ENCODE results near the gene PIN4.

The PIN4 gene

DNA sequence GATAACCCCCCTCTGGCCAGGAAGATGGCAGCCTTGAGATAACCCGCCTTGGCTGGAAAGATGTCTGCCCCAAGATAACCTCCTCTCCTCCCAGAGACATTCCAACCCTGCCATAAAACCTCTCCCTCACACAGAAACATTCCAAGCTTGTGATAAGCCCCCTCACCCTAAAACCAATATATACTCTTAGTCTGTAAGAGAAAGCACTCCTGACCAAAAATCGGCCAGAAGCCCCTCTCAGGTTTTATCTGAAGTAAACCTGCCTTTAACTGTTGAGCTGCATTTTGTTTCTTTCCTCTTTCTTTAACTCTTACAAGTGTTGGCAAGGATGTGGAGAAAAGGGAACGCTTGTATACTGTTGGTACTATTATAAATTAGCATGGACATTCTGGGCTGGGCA lies 48.7 kb downstream of the PIN4 start:
- H3K27ac Mint-ChIP-seq = no peak overlapping the region
- H3K4me1 Mint-ChIP-seq = no peaks in the 10 kb centered on the region
- H3K9me3 Mint-ChIP-seq = peaks cover 0 to 4% of the 10 kb centered on the region in 2 donors
- ATAC-seq (replicated peaks) (no peak), DNase-seq (no peak)
- H3K36me3 Mint-ChIP-seq = peaks cover 8 to 21% of the 10 kb centered on the region in 2 donors
- no peaks in the 10 kb centered on the region for H3K27me3 Mint-ChIP-seq
- H3K4me3 Mint-ChIP-seq = no peak overlapping the region

DNA sequence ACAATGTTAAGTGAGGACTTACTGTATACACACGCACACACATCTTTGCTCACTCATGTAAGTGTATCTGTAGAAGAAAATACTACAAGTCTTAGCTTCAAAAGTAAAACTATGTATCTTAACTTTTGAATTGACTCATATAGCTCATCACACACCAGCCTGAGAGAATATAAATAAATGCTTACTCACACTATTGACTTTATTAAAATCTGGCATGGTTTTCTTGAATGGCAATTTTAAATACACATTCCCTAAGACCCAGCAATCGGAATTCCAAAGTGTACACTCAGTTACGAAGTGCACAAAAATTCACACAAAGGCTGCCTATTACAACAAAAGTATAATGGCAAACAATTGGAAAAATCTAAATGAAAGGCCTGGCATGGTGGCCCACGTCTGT lies 55.3 kb downstream of the PIN4 start:
- H3K4me1 Mint-ChIP-seq = peaks cover 2 to 5% of the 10 kb centered on the region in 2 donors
- no peaks in the 10 kb centered on the region for H3K9me3 Mint-ChIP-seq
- ATAC-seq (replicated peaks) = no peak
- no peak overlapping the region for H3K4me3 Mint-ChIP-seq
- H3K27me3 Mint-ChIP-seq = no peaks in the 10 kb centered on the region
- peaks cover 3 to 4% of the 10 kb centered on the region in 2 donors for H3K36me3 Mint-ChIP-seq
- DNase-seq = no peak
- H3K27ac Mint-ChIP-seq = no peak overlapping the region

DNA sequence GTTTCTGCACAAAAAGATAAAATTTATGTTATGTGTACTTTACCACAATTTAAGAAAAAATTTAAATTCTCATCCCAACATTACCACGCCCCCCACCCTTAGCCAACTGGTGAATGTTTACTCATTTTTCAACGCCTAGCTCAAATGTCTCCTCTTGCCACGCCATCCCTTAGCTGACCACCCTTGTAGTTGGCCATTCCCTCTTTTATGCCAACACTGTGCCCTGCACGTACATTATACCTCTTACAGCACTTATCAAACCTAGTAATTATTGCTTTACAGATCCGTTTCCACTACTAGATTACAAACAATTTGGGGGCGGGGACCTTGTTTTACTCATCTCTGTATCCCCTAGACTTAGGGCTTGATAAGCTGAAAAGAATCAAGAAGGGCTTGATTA lies 56.6 kb downstream of the PIN4 start:
- Mint-ChIP-seq H3K9me3 (no peaks in the 10 kb centered on the region), H3K27ac (no peak overlapping the region), H3K36me3 (peaks cover 3 to 4% of the 10 kb centered on the region in 2 donors), H3K27me3 (no peaks in the 10 kb centered on the region), H3K4me1 (peaks cover 2 to 5% of the 10 kb centered on the region in 2 donors), H3K4me3 (peak overlapping the region; percentile 79 to 83)
- DNase-seq (no peak), ATAC-seq (replicated peaks) (no peak)

DNA sequence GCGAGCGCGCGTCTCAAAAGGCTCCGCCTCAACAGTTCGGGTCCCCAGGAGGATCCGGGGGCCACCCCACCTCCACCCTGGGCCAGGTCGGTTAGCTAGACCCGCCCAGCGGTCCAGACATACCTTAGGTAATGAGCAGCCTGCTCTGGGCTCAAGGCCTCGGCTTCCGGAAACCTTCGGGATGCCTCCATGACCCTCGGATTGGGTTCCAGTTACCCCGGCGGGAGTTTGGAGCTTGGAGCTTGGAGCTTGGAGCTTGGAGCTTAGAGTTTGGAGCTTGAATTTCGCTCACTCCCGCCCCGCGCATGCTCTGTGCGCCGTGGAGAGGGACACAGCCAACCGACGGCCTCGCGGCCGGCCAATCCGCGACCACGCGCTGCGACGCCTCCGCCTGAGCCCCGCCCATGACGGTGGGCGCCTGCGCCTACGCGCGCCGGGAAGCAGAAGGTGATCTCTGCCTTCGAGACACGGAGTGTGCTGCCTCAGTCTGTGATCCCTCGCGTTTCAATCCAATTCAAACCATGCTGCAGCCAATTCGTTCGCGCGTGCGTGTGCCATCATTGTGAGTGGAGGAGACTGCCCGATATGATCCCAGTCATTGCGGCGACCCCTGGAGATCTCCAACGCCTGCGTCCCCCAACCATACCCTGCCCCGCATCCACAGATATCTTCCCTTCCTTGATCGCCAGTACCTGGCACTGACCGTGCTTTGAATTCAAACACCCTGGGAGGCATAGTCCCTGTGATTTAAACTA lies 57.3 kb downstream of the PIN4 start, which contains the start of gene ERCC6L:
TSS of gene ERCC6L (minus strand) at position 307 of the 755 bp plus-strand sequence. CDS start at position 191, 116 bp downstream.
- DNase-seq = peak; percentile 83
- H3K27ac Mint-ChIP-seq = peak within 1 kb of the TSS; percentile 20
- H3K4me1 Mint-ChIP-seq = peaks cover 2 to 5% of the 10 kb centered on the region in 2 donors
- peaks cover 3 to 4% of the 10 kb centered on the region in 2 donors for H3K36me3 Mint-ChIP-seq
- H3K27me3 Mint-ChIP-seq = no peaks in the 10 kb centered on the region
- H3K9me3 Mint-ChIP-seq = no peaks in the 10 kb centered on the region
- ATAC-seq (replicated peaks) = peak; percentile 97 to 99
- peak within 1 kb of the TSS; percentile 79 to 83 for H3K4me3 Mint-ChIP-seq

DNA sequence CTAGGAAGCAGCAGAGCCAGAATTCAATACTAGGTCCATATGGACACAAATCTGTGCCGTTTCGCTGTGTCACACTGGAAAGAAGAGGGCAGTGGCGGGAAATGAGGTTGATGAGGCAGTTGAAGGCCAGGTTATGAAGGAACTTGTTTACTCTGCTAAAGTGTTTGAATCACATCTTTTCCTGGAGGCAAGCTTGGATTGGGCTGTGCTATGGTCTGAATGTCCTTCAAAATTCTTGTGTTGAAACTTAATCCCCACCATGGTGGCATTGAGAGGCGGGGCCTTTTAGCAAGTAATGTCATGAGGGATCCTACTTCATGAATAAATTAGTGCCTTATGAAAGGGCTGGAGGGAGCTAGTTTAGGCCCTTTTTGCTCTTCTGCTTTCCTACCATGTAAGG lies 59.4 kb downstream of the PIN4 start:
- no peaks in the 10 kb centered on the region for H3K9me3 Mint-ChIP-seq
- no peak overlapping the region for H3K27ac Mint-ChIP-seq
- ATAC-seq (replicated peaks) (no peak), DNase-seq (no peak)
- peaks cover 2 to 5% of the 10 kb centered on the region in 2 donors for H3K4me1 Mint-ChIP-seq
- peaks cover 0 to under 1% of the 10 kb centered on the region in 2 donors for H3K36me3 Mint-ChIP-seq
- no peaks in the 10 kb centered on the region for H3K27me3 Mint-ChIP-seq
- no peak overlapping the region for H3K4me3 Mint-ChIP-seq

DNA sequence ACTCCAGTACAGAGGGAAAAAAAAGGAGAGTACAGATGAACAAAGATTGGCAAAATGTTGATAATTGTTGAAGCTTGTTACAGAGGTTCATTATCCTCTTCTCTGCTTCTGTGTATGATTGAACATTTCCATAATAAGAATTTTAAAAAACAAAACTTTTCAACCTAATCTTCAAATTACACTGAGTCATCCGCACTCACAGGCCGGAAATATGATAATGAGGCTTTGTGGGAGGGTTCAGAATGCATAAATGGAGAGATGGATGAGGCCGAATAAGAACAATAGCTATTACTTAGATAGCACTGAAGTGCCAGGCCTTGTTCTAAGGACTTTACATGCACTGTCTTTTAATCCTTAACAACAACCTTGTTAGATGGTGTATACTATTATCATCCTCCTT lies 61.9 kb downstream of the PIN4 start:
- Mint-ChIP-seq H3K9me3 (no peaks in the 10 kb centered on the region), H3K27me3 (no peaks in the 10 kb centered on the region), H3K4me1 (peaks cover 1 to 2% of the 10 kb centered on the region in 2 donors), H3K27ac (no peak overlapping the region), H3K4me3 (no peak overlapping the region), H3K36me3 (no peaks in the 10 kb centered on the region)
- ATAC-seq (replicated peaks) = no peak
- no peak for DNase-seq

DNA sequence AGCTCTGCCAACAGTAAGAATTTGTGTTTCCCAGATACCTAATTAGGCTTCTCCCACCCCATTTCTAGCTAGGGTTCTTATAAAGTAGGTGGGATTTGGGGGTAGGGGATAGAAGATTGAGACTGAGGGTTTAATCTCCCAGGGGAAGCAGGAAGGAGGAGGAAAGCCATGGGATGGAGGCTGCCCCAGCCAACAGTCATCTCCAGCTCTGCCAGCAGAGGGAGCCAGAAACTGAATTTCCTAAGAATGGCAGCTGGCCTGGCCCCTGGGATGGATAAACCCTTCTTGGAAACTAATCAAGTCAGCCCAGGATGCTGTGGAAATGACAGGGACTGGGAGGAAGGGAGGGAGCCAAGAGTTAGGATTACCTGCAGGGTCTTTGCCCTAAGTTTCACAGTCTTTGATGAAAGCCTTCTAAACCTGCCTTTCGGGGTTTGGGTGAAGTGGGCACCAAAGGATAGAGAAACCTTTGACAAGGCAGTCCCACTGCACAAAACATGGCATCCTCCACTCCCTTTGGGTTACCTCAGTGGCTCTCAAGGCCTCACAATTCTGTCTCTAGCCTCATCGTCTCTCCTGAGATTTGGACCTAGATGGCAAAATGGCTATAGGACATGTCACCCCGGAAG lies 64.0 kb downstream of the PIN4 start:
- no peak overlapping the region for H3K27ac Mint-ChIP-seq
- DNase-seq = no peak
- no peak for ATAC-seq (replicated peaks)
- no peaks in the 10 kb centered on the region for H3K9me3 Mint-ChIP-seq
- H3K27me3 Mint-ChIP-seq = no peaks in the 10 kb centered on the region
- H3K4me3 Mint-ChIP-seq = no peak overlapping the region
- no peaks in the 10 kb centered on the region for H3K36me3 Mint-ChIP-seq
- no peaks in the 10 kb centered on the region for H3K4me1 Mint-ChIP-seq

DNA sequence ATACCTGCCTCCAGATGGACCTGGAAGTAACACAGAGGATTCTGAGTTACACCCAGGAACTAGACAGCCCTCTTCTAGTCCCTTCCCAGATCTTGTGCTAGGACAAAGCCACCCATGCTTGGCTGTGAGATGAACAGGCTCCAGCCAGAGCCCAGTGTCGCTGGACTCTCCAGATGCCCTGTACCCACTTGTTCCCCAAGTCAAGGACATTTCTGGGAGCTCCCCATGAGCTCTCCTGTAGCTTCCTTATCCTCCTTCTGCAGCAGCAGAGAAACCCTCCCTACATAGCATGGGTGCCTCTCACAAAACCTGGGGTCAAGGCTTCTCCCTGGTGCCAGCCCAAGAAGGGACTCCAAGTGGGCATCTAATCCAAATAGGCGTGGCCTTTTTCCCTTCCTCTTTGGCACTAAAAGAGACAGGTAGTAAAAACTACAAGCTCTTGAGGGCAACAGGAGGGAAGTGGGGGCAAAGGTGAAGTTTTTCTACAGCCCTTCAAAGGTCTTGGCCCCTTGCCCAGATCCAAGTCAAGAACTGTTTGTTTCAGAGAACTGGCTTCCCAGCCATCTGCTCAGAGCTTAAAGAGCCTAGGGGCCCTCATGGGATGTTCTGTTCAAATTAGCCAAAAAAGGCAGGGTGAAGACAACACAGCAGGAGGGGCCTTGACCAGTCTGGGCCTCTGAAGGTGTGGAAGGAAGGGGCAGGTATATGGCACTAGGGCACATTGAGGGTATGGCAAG lies 65.8 kb downstream of the PIN4 start:
- H3K9me3 Mint-ChIP-seq = no peaks in the 10 kb centered on the region
- no peak for DNase-seq
- peaks cover 0 to 5% of the 10 kb centered on the region in 2 donors for H3K36me3 Mint-ChIP-seq
- ATAC-seq (replicated peaks) = no peak
- H3K4me1 Mint-ChIP-seq = no peaks in the 10 kb centered on the region
- peaks cover under 1 to 5% of the 10 kb centered on the region in 2 donors for H3K27me3 Mint-ChIP-seq
- no peak overlapping the region for H3K4me3 Mint-ChIP-seq
- H3K27ac Mint-ChIP-seq = peak overlapping the region; percentile 33

Data from stimulated activated naive B cell treated with anti-CD40 and anti-IgM and Interleukin-4, amounts not matched to agents 10 μg/mL and 1 μg/mL and 100 μg/mL, for 72 hours (primary cell).